GM19240 (cell line): ENCODE measurements around the gene CDC42EP1.
"Not testable (repeated sequence)": the region's sequence is repeated elsewhere in the genome, so short reads cannot be mapped to it uniquely, and the experiment has no call there.

ENCODE experiments used
- DNase-seq: peaks from one replicate; pipeline ENCODE4 v3.0.0; 2011; ENCODE audit warnings: low spot score; ENCODE audit not compliant: insufficient read length

CDC42EP1 gene, protein sequence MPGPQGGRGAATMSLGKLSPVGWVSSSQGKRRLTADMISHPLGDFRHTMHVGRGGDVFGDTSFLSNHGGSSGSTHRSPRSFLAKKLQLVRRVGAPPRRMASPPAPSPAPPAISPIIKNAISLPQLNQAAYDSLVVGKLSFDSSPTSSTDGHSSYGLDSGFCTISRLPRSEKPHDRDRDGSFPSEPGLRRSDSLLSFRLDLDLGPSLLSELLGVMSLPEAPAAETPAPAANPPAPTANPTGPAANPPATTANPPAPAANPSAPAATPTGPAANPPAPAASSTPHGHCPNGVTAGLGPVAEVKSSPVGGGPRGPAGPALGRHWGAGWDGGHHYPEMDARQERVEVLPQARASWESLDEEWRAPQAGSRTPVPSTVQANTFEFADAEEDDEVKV

DNA sequence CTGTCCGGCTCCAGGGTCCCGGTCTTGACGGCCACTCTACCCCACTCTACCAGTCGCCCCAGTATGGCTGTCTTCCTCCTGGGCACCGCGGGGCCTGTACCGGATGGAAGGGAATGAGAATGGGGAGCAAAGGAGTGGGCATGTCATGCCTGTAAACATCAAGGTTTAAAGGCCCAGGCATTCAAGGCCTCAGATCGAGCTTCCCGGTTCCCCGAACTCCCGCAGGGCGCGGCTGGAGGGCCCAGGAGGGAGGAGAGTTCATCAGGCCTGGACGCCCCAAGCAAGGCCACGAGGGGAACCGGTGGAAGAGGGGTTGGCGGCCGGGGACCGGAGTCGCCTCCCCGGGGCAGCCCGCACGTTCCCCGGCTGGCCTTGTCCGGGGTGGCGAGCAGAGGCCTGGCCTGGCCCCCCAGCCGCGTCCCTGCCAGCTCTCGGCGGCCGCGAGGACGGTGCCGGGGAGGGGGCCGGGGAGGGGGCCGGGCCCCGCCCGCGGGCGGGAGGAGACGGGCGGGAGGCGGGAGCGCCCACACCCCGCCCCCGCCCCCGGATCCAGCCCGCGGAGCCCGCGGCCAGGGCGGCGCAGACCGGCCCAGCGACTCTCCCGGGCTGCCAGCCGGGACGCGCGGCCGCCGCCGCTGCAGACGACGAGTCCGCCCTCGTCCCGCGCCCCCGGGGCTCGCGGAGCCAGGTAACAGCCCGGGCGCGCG lies at the start of gene CDC42EP1:
TSS of gene CDC42EP1 (plus strand) at position 580 of the 707 bp plus-strand sequence. CDS start 5,870 bp downstream, outside the sequence.
- DNase-seq = no peak

DNA sequence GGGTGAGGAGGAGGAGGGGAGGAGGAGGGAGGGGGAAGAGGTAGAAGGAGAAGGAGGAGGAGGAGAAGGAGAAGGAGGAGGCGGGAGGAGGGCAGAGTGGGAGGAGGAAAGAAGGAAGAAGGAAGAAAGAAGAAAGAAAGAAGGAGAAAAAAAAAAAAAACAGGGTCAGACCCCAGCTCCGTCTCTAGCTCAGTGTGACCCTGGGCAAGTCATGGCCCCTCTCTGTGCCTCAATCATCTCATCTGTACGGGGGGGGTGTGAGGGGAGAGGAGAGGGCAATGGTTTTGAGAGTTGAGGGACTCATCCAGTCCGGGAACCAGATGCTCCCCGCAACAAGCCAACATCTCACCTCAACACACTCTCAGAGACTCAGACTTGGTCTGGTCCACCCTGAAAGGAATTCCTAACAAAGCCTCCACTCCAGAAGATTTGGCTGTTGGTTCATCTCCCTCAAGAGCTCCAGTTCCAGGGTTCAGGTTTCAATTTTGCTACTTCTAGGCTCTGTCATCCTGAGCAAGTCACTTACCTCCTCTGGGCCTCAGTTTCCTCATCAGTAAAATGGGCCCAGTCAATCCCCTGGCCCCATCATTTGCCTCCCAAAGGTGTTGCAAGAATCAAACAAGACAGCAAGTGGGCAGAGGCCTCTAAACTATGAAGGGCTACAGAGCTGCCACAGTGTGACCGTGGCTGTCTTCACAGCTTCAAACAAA lies 48.7 kb upstream of the CDC42EP1 start:
- DNase-seq = no peak

DNA sequence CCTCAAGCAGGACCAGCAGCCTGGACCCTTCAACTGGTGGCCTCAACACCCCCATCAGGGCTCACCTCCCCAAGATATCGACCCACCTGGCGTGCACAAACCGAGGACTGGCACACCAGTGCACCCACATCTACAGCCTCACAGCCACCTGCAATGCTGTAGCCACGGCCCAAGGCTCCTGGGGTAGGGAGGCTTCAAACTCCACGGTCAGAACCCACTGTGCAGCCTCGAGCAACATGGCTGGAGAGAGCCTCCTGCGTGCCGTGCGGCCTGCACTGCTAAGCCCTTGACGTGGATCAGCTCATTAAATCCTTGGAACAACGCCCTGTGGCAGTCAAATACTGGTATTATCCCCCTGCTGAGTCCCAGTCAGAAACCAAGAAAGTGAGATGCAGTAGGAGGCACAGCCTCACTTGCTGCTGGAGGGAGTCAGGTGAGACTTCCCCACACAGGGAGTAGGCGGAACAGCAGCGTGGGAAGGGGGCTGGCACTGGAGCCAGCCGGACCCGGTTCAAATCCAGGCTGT lies 45.7 kb upstream of the CDC42EP1 start:
- no peak for DNase-seq

DNA sequence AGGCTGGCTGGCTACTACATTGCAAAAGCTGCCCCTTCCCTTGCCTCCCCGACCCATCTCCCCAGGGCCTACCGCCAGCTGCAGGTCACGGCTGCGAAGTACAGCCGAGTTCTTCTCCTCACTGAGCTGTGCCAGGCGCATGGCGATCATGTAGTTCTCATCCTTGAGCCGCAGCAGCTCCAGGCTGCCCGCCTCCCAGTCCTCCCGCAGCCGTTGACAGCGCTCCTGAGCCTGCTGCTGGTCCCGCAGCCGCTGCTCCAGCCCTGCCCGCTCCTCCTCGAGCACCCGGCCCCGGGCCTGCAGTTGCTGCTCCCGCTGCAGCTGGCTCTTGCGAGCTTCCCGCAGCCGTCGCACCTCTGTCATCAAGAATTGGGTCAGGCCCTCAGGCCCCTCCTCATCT lies 44.4 kb upstream of the CDC42EP1 start:
- no peak for DNase-seq

DNA sequence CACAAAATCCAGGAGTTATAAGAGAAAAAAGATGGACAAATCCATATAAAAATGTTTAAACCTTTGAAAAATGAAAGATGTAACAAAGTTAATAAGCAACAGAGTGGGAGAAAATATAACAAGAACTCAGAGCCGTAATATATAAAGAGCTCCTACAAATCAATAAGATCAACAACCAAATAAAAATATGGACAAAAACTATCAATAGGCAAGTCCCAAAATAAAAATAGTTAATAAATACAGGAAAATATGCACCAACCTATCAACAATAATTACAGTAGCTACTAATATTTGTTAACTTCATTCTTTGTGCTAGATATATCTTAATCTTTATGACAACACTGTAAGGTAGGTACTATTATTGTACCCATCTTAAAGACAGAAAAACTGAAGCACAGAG lies 43.8 kb upstream of the CDC42EP1 start:
- DNase-seq = no peak

DNA sequence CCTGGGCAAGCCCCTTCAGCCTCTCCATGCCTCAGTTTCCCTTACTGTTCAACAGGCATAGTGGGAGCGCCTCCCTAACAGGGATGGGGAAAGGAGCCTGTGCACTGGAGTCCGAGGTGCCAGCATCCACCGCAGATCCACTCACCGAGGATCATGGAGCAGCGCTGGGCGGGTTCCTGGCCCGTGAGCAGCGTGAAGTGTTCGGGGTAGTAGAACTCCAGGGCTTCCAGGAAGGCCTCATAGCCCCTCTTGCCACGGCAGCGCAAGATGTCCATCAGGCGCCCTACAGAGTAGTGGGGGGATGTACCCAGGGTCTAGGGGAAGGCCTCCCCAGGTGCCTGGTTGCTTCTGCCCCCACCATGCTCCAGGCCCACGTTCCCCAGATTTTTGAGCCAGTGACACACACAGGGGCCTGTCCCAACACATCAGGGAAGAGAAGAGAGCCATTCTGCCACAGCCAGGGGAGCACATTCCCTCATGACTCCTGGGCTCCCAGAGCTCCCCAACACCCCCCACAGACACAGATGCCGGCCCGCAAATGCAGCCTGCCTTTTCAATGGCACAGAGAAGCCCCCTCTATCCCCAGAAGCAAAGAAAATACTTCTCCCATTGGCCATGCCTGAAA lies 42.3 kb upstream of the CDC42EP1 start:
- no peak for DNase-seq

DNA sequence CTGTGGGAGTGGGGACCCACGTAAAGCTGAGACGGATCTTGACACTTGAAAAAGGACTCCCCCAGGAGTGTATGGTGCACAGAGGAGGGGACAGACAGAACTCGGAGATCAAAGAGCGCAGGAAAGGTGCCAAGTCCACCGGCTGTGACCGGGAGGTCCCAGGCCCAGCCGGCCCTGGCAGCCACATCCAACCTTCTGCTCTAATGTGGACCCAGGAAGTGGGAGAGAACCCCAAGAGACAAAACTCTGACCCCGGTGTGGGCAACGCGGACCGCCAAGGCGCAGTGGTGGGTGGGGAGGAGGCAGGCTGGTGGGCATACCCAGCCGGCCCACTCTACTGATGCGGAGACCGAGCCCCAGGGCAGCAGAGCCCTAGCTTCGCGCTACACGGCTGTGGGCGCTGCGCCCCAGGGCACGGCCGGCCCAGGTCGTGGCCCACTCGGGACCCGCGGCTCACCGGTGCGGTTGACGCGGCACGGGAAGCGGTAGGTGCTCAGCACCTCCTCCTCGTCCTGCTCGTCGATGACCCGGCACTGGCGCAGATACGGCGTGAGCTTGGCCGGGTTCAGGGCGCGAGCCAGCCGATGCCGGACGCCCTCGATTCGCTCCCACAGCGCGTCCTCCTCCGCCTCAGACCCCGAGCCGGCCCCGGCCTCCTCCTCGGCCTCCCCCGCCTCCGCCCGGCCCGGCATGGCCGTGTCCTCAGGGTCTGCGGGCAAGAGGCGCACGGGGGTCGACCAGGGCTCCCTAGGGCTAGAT lies 41.6 kb upstream of the CDC42EP1 start:
- no peak for DNase-seq

DNA sequence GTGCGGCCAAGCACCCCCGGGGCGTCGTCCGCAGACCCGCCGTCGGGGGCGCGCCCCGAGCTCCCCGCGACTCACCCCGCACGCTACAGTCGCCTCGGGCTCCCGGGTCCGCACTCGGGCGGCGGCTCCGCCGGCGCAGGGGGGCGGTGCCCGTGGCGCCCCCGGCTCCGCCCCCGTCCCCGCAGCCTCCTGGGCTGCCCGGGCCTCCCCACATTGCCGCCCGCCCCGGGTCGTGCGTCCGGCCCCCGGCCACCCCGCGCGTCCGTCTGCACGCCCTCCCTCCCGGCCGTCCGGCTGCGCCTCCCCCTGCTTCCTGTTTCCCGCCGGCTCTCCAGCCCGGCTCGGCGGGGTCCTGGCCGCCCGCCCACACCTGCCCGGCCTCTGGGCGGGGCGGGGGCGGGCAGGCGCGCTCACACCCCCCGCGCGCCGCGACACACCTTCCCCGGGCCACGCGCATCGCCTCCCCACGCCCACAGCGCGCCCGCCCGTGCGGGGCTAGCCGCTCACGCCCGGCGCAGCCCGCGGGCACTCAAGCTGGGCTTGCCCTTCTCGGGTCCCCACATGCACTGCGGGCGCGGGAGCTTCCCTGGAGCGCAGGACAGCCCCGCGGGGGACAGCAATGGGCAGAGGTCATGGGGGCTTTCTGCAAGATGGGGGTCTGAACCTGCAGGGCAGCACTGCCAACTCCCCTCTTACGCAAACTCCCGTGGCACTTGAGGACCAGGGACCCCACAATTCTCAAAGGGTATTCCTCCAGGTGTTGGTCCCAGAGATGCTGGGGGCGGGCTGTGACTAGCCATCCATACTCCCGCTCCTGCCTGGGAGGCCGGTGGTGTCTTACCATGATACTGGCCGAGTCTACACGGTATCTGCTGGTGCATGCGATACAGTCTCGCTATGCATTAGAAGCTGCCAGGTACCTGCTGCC lies 40.7 kb upstream of the CDC42EP1 start, which contains the start of gene CARD10:
TSS of gene CARD10 (minus strand) at position 148 of the 928 bp plus-strand sequence. CDS start 215 bp downstream, outside the sequence.
- no peak for DNase-seq

DNA sequence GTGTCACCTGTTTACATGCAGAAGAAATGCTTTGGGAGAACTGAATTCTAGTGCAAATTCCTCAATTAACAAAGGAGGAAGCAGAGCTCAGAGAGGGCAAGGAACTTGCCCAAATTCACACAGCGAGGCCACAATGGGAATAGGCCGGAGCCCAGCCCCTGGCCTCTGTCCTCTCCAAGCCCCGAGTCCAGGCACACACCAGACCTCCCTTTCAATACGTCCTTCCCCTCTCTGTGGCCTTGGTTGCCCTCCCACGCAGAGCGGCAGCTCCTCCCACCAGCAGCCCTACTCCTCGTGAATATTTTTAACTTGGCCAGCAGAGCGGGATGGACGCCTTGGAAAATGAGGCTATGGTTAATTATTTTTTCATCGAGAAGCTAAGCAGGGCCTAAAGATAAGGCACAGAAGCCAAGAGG lies 39.5 kb upstream of the CDC42EP1 start:
- DNase-seq = no peak

DNA sequence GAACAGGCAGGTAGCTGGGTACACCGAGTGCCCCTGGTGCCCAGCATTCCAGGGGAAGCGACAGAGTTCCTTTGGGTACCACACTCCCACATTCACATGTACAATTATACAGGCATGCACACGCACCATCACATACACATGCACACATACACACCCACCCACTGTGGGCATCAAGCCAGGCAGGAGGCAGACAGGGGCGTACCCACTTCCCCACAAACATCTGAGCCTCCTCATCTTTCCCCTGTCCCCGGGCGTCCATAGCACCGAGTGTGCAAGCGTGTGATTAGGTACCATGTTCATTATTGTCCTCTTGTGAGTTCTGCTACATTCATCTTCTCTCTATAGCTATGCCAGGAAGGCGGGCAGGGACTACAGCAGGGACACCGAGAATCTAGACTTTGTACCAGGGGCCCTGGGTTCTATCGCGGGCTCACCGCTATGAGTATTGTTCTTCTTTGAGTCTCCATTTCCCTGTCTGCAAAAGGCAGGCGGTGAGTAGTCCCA lies 39.0 kb upstream of the CDC42EP1 start:
- DNase-seq = no peak

DNA sequence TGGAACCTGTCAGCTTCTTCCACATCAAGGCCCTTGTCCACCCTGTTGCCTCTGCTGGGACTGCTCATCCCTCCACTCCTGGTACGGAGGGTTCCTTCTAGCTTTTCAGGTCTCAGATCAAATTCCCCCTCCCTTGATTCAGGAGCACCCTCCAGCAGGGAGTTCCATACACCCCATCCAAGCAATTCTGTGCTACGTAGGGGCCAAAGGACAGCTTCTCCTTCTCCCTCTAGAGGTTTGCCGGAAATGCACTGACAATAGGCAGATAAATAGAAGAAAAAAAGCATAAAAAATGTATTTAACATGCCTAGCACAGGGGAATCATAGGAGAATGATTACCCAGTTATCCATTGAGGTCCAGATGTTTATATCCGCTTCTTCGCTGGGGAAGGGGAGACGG lies 37.8 kb upstream of the CDC42EP1 start:
- no peak for DNase-seq

DNA sequence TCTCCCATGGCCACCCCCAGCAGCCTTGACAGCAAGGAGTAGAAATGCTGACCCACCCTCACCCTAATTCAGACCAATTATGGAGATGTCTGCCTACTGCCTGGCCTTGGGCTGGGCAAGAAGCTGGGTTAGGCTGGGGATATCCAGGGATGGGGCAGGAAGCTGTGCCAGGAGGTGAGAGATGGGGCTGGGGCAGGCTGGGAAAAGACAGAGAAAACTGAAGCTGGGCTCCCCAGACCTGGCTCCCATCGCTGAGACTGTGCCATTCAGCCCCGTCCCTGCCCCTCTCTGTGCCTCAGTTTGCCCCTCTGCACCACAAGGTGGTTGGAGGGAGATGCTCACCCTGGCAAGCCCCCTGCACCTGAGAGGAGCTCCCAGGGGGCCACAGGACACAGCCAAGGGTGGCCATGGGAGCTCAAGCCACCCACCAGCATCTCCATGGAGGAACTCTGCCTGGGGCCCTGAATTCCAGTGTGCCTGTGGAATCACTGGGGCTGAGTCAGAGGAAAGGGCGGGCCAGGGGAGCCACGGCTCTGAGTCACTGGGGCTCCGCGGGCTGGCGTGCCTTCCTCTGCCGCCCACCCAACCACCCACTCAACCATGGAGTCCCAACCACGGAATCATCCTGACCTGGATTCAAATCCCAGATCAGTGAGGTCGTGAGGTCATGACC lies 35.1 kb upstream of the CDC42EP1 start:
- no peak for DNase-seq

DNA sequence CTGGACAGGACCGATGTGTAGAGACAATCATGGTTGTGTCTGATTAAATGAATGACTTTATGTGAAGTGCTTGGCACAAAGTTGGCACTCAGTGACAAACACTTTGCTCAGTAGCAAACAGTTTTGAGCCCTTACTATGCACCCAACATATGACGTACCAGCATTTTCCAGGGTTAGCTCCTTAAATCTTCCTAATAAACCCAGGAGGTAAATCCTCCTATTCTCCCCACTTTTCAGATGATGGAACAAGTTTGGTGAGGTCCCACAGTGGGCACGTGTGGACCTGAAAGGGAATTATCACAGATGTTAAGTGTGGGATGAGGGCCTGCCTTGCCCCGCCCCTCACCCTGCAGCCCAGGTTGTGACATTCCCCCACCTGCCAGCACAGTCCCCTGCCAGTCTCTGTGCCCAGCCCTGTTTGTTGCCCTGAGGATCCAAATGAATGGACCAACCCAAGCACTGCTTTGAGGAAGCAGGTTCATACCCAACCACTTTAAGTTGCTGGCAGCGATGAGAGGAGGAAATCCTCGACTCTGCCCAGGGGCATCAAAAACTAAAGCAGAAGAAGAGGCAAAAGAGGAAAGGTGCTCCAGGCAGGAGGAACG lies 34.4 kb upstream of the CDC42EP1 start:
- DNase-seq = no peak

DNA sequence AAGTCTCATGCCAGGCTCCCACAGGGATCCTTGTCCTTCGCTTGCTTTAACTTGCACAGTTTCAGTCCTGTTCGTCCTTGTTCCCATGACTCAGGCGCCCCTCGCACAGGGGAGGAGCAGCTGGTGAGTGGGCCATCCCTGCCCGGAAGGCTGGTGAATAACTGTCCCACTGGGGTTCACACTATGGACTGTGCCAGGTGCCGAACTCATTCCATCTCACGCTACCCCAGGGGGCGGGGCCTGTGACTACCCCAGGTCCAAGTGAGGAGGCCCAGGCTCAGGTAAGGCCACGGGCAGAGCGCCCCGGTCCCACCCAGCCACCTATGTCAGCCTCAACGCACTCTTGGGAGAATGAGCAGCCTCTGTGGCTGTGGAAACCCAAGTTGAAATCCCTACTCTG lies 33.9 kb upstream of the CDC42EP1 start:
- DNase-seq = no peak

DNA sequence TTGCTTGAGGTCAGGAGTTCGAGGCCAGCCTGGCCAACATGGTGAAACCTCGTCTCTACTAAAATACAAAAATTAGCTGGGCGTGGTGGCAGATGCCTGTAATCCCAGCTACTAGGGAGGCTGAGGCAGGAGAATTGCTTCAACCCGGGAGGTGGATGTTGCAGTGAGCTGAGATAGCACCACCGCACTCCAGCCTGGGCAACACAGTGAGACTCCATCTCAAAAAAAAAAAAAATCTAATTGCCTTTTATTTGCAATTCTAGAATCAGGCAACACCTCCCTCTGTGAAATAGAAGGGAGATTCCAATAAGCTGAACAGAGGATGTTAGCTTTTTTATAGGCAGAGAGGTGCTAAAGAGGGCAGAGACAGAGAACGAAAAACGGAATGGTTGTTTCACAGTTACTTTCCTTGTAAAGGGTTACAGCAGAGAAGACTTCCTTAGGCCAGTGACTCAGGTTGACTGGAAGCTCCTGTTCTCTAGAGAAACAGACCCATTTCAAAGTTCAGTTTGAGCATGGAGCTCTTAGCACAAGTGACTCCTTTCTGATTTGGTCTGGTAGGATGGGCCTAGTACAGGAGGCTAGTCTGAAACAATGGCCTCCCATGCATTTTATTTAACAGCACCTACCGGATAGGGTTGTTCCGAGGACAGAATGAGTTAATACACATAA lies 33.1 kb upstream of the CDC42EP1 start:
- not testable (repeated sequence) for DNase-seq

DNA sequence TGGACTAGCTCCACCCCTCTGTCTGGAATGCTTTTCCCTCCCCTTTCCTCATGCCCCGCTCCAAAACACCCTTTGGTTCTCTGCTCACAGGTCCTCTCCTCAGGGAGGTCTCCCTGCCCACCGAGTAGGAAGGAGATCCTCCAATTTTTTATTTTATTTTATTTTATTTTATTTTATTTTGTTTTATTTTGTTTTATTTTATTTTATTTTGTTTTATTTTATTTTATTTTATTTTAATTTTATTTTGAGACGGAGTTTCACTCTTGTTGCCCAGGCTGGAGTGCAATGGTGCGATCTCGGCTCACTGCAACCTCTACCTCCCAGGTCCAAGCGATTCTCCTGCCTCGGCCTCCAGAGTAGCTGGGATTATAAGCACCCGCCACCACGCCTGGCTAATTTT lies 32.3 kb upstream of the CDC42EP1 start:
- DNase-seq = not testable (repeated sequence)

DNA sequence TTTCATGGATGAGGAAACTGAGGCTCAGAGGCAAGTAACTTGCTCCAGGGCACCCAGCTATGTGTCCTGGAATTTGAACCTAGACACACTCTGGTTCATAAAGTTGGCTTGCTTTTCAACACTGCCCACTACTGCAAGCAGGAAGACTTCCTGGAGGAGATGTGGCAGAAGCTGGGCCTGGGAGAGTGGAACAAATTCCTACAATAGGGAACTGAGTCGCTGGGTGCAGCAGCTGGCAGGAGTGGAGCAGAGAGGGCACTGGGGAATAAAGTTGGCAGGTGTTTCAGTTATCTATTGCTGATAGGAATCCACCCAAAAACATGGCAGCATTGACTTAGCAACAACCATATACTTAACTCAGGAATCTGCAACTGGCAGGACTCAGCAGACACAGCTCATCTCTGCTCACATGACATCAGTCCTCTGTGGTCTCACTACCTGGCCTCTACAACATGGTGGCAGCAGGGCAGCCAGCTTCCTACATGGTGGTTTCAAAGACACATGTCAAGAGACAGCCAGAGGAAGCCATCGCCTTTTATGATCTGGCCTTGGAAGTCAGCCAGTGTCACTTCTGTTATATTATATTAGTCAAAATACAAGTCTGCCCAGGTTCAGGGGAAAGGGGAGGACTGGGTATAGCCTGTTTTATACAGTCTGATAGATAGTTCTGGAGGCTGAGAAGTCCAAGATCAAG lies 30.5 kb upstream of the CDC42EP1 start:
- DNase-seq = no peak
